ENCODE measurements around the gene ADAMTSL3. TPM values are rescaled to one million over a fixed set of nuclear protein-coding genes. Genes with fewer than 3 reads are reported as not detected.

ADAMTSL3 gene
- total RNA-seq, 1 donor from 2014 or later, result 0.41 TPM

DNA sequence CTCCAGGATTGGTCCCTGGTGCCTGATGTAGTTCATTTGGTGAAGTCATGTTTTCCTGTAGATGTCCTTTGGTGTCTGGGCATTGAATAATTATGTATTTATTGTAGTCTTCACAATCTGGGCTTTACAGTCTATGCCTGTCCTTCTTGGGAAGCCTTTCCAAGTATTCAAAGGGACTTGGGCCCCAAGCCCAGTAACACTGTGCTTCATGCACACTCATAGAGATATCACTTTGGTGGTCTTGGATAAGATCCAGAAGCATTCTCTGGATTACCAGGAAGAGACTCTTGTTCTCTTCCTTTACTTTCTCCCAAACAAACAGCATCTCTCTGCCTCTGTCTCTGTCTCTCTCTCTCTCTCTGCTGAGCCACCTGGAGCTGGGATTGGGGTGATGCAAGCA, 300.6 kb downstream of the ADAMTSL3 start:
- no peak overlapping the region for H3K9ac ChIP-seq
- Mint-ChIP-seq H3K4me1 (no peaks in the 10 kb centered on the region), H3K36me3 (no peaks in the 10 kb centered on the region), H3K4me3 (no peak overlapping the region), H3K27ac (no peak overlapping the region), H3K27me3 (ENCODE audit: insufficient read depth, low read depth) (peaks cover 2% of the 10 kb centered on the region), H3K9me3 (peaks cover 6% of the 10 kb centered on the region)
- no peak overlapping the region for H2AFZ ChIP-seq (replicated peaks)
- no peaks in the 10 kb centered on the region for H3F3A ChIP-seq (ENCODE audit: low read depth)
- no peak overlapping the region for H3K27ac ChIP-seq
- H3K36me3 ChIP-seq, result peaks cover 5% of the 10 kb centered on the region
- H3K4me3 ChIP-seq, result no peak overlapping the region
- no peak for DNase-seq (ENCODE audit: low spot score)
- H3K4me1 ChIP-seq, result no peaks in the 10 kb centered on the region
- no peaks in the 10 kb centered on the region for H3K27me3 ChIP-seq
- no peaks in the 10 kb centered on the region for H4K20me1 ChIP-seq (ENCODE audit: low read depth)
- H3K79me2 ChIP-seq (ENCODE audit: low read depth), result no peaks in the 10 kb centered on the region
- TF ChIP-seq EZH2phosphoT487 (IDR thresholded peaks at IDR 0.05) (no peak), CTCF (IDR thresholded peaks at IDR 0.05) (no peak), EZH2 (IDR thresholded peaks at IDR 0.05) (no peak)
- no peaks in the 10 kb centered on the region for H3K9me3 ChIP-seq (ENCODE audit: low read depth)
- H3K4me2 ChIP-seq, result no peak overlapping the region

- Histone ChIP-seq H3K27ac (no peak overlapping the region), H3K79me2 (ENCODE audit: low read depth) (no peaks in the 10 kb centered on the region), H3F3A (ENCODE audit: low read depth) (peaks cover 3% of the 10 kb centered on the region), H3K9ac (no peak overlapping the region), H3K4me2 (no peak overlapping the region), H3K27me3 (no peaks in the 10 kb centered on the region), H3K36me3 (peaks cover 5% of the 10 kb centered on the region), H3K9me3 (ENCODE audit: low read depth) (no peaks in the 10 kb centered on the region), H4K20me1 (ENCODE audit: low read depth) (no peaks in the 10 kb centered on the region), H2AFZ (replicated peaks) (no peak overlapping the region), H3K4me1 (peaks cover 8% of the 10 kb centered on the region), H3K4me3 (no peak overlapping the region)
- no peaks in the 10 kb centered on the region for H3K36me3 Mint-ChIP-seq
- TF ChIP-seq CTCF (IDR thresholded peaks at IDR 0.05) (no peak), EZH2phosphoT487 (IDR thresholded peaks at IDR 0.05) (no peak), EZH2 (IDR thresholded peaks at IDR 0.05) (no peak)
- peaks cover 6% of the 10 kb centered on the region for H3K9me3 Mint-ChIP-seq
- no peak overlapping the region for H3K27ac Mint-ChIP-seq
- DNase-seq (ENCODE audit: low spot score), result no peak
- peaks cover 2% of the 10 kb centered on the region for H3K27me3 Mint-ChIP-seq (ENCODE audit: insufficient read depth, low read depth)
- H3K4me1 Mint-ChIP-seq, result peaks cover 6% of the 10 kb centered on the region
- H3K4me3 Mint-ChIP-seq, result no peak overlapping the region
Measured at GRCh38 chr15:83955806-83956265, 301.9 kb downstream of the ADAMTSL3 start.

- TF ChIP-seq CTCF (IDR thresholded peaks at IDR 0.05) (no peak), EZH2 (IDR thresholded peaks at IDR 0.05) (no peak), EZH2phosphoT487 (IDR thresholded peaks at IDR 0.05) (no peak)
- peaks cover 14% of the 10 kb centered on the region for H3K4me1 Mint-ChIP-seq
- no peaks in the 10 kb centered on the region for H3K27me3 ChIP-seq
- peaks cover 17% of the 10 kb centered on the region for H3K4me1 ChIP-seq
- peaks cover 14% of the 10 kb centered on the region for H3F3A ChIP-seq (ENCODE audit: low read depth)
- H3K27ac Mint-ChIP-seq, result no peak overlapping the region
- no peaks in the 10 kb centered on the region for H3K36me3 Mint-ChIP-seq
- H3K27ac ChIP-seq, result no peak overlapping the region
- no peak overlapping the region for H2AFZ ChIP-seq (replicated peaks)
- H3K9me3 Mint-ChIP-seq, result peaks cover 6% of the 10 kb centered on the region
- H3K36me3 ChIP-seq, result peaks cover 2% of the 10 kb centered on the region
- no peak for DNase-seq (ENCODE audit: low spot score)
- H3K79me2 ChIP-seq (ENCODE audit: low read depth), result no peaks in the 10 kb centered on the region
- H4K20me1 ChIP-seq (ENCODE audit: low read depth), result no peaks in the 10 kb centered on the region
- H3K4me2 ChIP-seq, result no peak overlapping the region
- H3K9me3 ChIP-seq (ENCODE audit: low read depth), result no peaks in the 10 kb centered on the region
- H3K4me3 Mint-ChIP-seq, result no peak overlapping the region
- H3K4me3 ChIP-seq, result no peak overlapping the region
- no peak overlapping the region for H3K9ac ChIP-seq
- peaks cover 2% of the 10 kb centered on the region for H3K27me3 Mint-ChIP-seq (ENCODE audit: insufficient read depth, low read depth)
Measured at GRCh38 chr15:83956887-83957286, 303.0 kb downstream of the ADAMTSL3 start.
